ENCODE data around the gene XYLT1.
"Not testable (repeated sequence)": the region's sequence is repeated elsewhere in the genome, so short reads cannot be mapped to it uniquely, and the experiment has no call there.

The XYLT1 gene

GRCh38 chr16:17488506-17488905 lies 17.7 kb upstream of the XYLT1 start:
- no peak for DNase-seq

GRCh38 chr16:17483351-17483750 lies 12.6 kb upstream of the XYLT1 start:
- no peak for DNase-seq

- DNase-seq: not testable (repeated sequence)
Observed at GRCh38 chr16:17482341-17482740, 11.6 kb upstream of the XYLT1 start.

GRCh38 chr16:17481736-17482135 lies 11.0 kb upstream of the XYLT1 start:
- DNase-seq: no peak

- DNase-seq: not testable (repeated sequence)
Observed at GRCh38 chr16:17477260-17477545, 6.4 kb upstream of the XYLT1 start.

GRCh38 chr16:17476414-17477259 lies 5.9 kb upstream of the XYLT1 start:
- DNase-seq: peak; percentile 83

- no peak for DNase-seq
Observed at GRCh38 chr16:17475104-17475503, 4.3 kb upstream of the XYLT1 start.

GRCh38 chr16:17474572-17474971 lies 3.8 kb upstream of the XYLT1 start:
- no peak for DNase-seq

- DNase-seq: no peak
Observed at GRCh38 chr16:17474037-17474436, 3.3 kb upstream of the XYLT1 start.

GRCh38 chr16:17471719-17472461 lies 1.1 kb upstream of the XYLT1 start:
- DNase-seq: no peak

GRCh38 chr16:17470182-17470907 lies 415 bp downstream of the XYLT1 start:
- DNase-seq: no peak

- no peak for DNase-seq
Observed at GRCh38 chr16:17469741-17470181, 999 bp downstream of the XYLT1 start.

GRCh38 chr16:17469011-17469740 lies 1.6 kb downstream of the XYLT1 start:
- DNase-seq: no peak

- DNase-seq: no peak
Observed at GRCh38 chr16:17468611-17469010, 2.1 kb downstream of the XYLT1 start.

GRCh38 chr16:17467923-17468540 lies 2.7 kb downstream of the XYLT1 start:
- DNase-seq: no peak

- no peak for DNase-seq
Observed at GRCh38 chr16:17466876-17467275, 3.9 kb downstream of the XYLT1 start.

GRCh38 chr16:17465460-17465859 lies 5.3 kb downstream of the XYLT1 start:
- DNase-seq: no peak

GRCh38 chr16:17463335-17463734 lies 7.4 kb downstream of the XYLT1 start:
- DNase-seq: no peak

- DNase-seq: no peak
Observed at GRCh38 chr16:17461951-17462729, 8.6 kb downstream of the XYLT1 start.

- peak; percentile 44 for DNase-seq
Observed at GRCh38 chr16:17460890-17461289, 9.9 kb downstream of the XYLT1 start.

GRCh38 chr16:17459903-17460521 lies 10.7 kb downstream of the XYLT1 start:
- DNase-seq: peak; percentile 29
